A673 (cell line): ENCODE measurements around the gene ZNF727. TPM values are rescaled to one million over a fixed set of nuclear protein-coding genes. Genes with fewer than 3 reads are reported as not detected.
"Not testable (repeated sequence)": the region's sequence is repeated elsewhere in the genome, so short reads cannot be mapped to it uniquely, and the experiment has no call there.

Source experiments
- Bru-seq: library from RNA; stranded (reverse); fragments of 400-500 nt; gene quantifications from one replicate; lab custom pipeline; 2021; lab: Mats Ljungman, UMichigan
- BruChase-seq, 2 experiments: library from RNA; stranded (reverse); fragments of 400-500 nt; gene quantifications; one replicate each; lab custom pipeline; 2021; lab: Mats Ljungman, UMichigan
- BruUV-seq: library from RNA; stranded (reverse); fragments of 400-500 nt; replicated peaks from 2 replicates; lab custom pipeline; 2021; lab: Mats Ljungman, UMichigan
- CTCF ChIA-PET: fragments of 300-600 bp; sonication (Branson Sonifier 250); formaldehyde crosslinking; loops from one replicate; lab custom pipeline; 2022; ENCODE audit warnings: antibody characterized with exemption; lab: Charles Lee
- POLR2A ChIA-PET: fragments of 300-600 bp; sonication (Branson Sonifier 250); formaldehyde crosslinking; loops from one replicate; lab custom pipeline; 2022; ENCODE audit warnings: antibody characterized with exemption; ENCODE audit not compliant: low non-redundant PET; lab: Charles Lee
- DNase-seq: peaks from one replicate; pipeline ENCODE4 v3.0.0-alpha.2; 2015; ENCODE audit warnings: low spot score
- H3K27ac ChIP-seq: fragments of 200-600 bp; sonication (generic); 2 replicates; pipeline ENCODE4 v1.5.1; 2016; ENCODE audit warnings: mixed run types, low read depth, mild to moderate bottlenecking, mixed read lengths, antibody characterized with exemption, low read length; ENCODE audit not compliant: poor library complexity, severe bottlenecking
- H3K27me3 ChIP-seq: fragments of 200-600 bp; sonication (generic); replicated peaks from 2 replicates; pipeline ENCODE4 v1.6.1; 2017; ENCODE audit warnings: mixed run types, low read depth, mild to moderate bottlenecking, mixed read lengths, antibody characterized with exemption, low read length; ENCODE audit not compliant: insufficient read depth, poor library complexity
- H3K36me3 ChIP-seq: fragments of 200-600 bp; sonication (generic); 2 replicates; pipeline ENCODE4 v1.6.1; 2016; ENCODE audit warnings: mixed run types, mild to moderate bottlenecking, mixed read lengths, antibody characterized with exemption, low read length; ENCODE audit not compliant: insufficient read depth, poor library complexity, severe bottlenecking
- H3K4me1 ChIP-seq: fragments of 200-600 bp; sonication (generic); 2 replicates; pipeline ENCODE4 v1.6.1; 2017; ENCODE audit warnings: mixed run types, mild to moderate bottlenecking, mixed read lengths, antibody characterized with exemption, low read length; ENCODE audit not compliant: insufficient read depth, poor library complexity, severe bottlenecking
- H3K4me3 ChIP-seq: fragments of 200-600 bp; sonication (generic); 2 replicates; pipeline ENCODE4 v1.5.1; 2016; ENCODE audit warnings: low read depth, mixed run types, mild to moderate bottlenecking, mixed read lengths, low read length; ENCODE audit not compliant: poor library complexity, severe bottlenecking
- H3K9me3 ChIP-seq: fragments of 200-600 bp; sonication (generic); 2 replicates; pipeline ENCODE4 v1.6.1; 2016; ENCODE audit warnings: mixed run types, low read depth, mild to moderate bottlenecking, mixed read lengths, antibody characterized with exemption, low read length; ENCODE audit not compliant: poor library complexity, severe bottlenecking
- CTCF ChIP-seq: fragments of 300-800, 200-600 bp; sonication (generic); conservative IDR thresholded peaks from 2 replicates; pipeline ENCODE4 v1.5.1; 2017; ENCODE audit warnings: low read depth, mild to moderate bottlenecking, antibody characterized with exemption, low read length, moderate library complexity, mixed read lengths
- EZH2 ChIP-seq: fragments of 200-600 bp; sonication (generic); IDR thresholded peaks from 2 replicates; pipeline ENCODE4 v1.6.1; 2017; ENCODE audit warnings: borderline replicate concordance, low read depth, mild to moderate bottlenecking, mixed read lengths, antibody characterized with exemption, low read length; ENCODE audit not compliant: poor library complexity, severe bottlenecking
- intact Hi-C: fragments of 100-400 bp; cut with micrococcal nuclease; formaldehyde crosslinking; loops from one replicate; pipeline ENCODE4 v1.10.0; 2022; ENCODE audit not compliant: unreplicated experiment
- long read RNA-seq: library from polyadenylated mRNA; stranded (forward); transcript quantifications from one replicate; pipeline ENCODE4 v2.0.0, GENCODE V29; 2022
- total RNA-seq: library from RNA; stranded (reverse); gene quantifications from 2 replicates; pipeline ENCODE4 v1.2.3, GENCODE V29; 2021

The ZNF727 gene
- not detected in 2 replicates for total RNA-seq
- not detected for Bru-seq, nascent RNA
- not detected for BruChase-seq, experiment 1, labeled RNA remaining after a 2-hour chase
- percentile 21 among the genes with signal in this experiment for BruChase-seq, experiment 2, labeled RNA remaining after a 6-hour chase
- long read RNA-seq = 0 reads

GRCh38 chr7:64045301-64046040, at the start of gene ZNF727:
Gene ZNF727 (plus strand): TSS chr7:64045434. CDS start chr7:64045622, 188 bp downstream.
- Histone ChIP-seq H3K9me3 (peaks cover 21% of the 10 kb centered on the region), H3K27ac (no peak within 1 kb of the TSS), H3K36me3 (no peaks in the 10 kb centered on the region), H3K4me1 (no peaks in the 10 kb centered on the region), H3K27me3 (no peaks in the 10 kb centered on the region), H3K4me3 (no peak within 1 kb of the TSS)
- no TSS peak for BruUV-seq
- no peak for DNase-seq
- ChIA-PET CTCF (no interaction called here), POLR2A (no interaction called here)
- TF ChIP-seq CTCF (no peak), EZH2 (no peak)
- intact Hi-C loops = no loop called here

GRCh38 chr7:63998549-63998948, 46.7 kb upstream of the ZNF727 start, which contains the start of gene ZNF722:
Gene ZNF722 (plus strand): TSS chr7:63998849. CDS start chr7:63998962, 113 bp downstream.
- peaks cover 25% of the 10 kb centered on the region for H3K9me3 ChIP-seq
- CTCF ChIA-PET = no interaction called here
- DNase-seq = no peak
- H3K36me3 ChIP-seq = no peaks in the 10 kb centered on the region
- POLR2A ChIA-PET = no interaction called here
- TF ChIP-seq EZH2 = no peak
- no peak for TF ChIP-seq CTCF
- no peak within 1 kb of the TSS for H3K27ac ChIP-seq
- H3K4me1 ChIP-seq = no peaks in the 10 kb centered on the region
- intact Hi-C loops = no loop called here
- no peak within 1 kb of the TSS for H3K4me3 ChIP-seq
- H3K27me3 ChIP-seq = no peaks in the 10 kb centered on the region
- BruUV-seq = no TSS peak

- BruUV-seq = not testable (repeated sequence)
Observed at GRCh38 chr7:64015496-64015895, 29.7 kb upstream of the ZNF727 start.

More at GRCh38 chr7:64015496-64015895, 29.7 kb upstream of the ZNF727 start:
- H3K36me3 ChIP-seq, DNase-seq, H3K4me3 ChIP-seq, H3K4me1 ChIP-seq, POLR2A ChIA-PET, intact Hi-C loops, CTCF ChIA-PET, H3K27ac ChIP-seq, H3K27me3 ChIP-seq: not testable (repeated sequence)
- peaks cover 44% of the 10 kb centered on the region for H3K9me3 ChIP-seq
